Measurements from ENCODE around the gene TMEM164. TPM values are rescaled to one million over a fixed set of nuclear protein-coding genes. Genes with fewer than 3 reads are reported as not detected.

Gene TMEM164
- total and polyA plus RNA-seq, 2 experiments from 2014 or later = 3.4 to 17.2 TPM

GRCh38 chrX:110226931-110227330 is 224.0 kb downstream of the TMEM164 start:
- H3K36me3 Mint-ChIP-seq (ENCODE audit: low read depth) = peaks cover 17% of the 10 kb centered on the region; the same call in 2 of the 3 replicates
- no peaks in the 10 kb centered on the region for H3K27me3 Mint-ChIP-seq (ENCODE audit: insufficient read depth, low read depth, poor library complexity)
- H4K20me1 ChIP-seq (replicated peaks; ENCODE audit: insufficient read depth) = no peaks in the 10 kb centered on the region

More at GRCh38 chrX:110226931-110227330, 224.0 kb downstream of the TMEM164 start:
- no peak overlapping the region for H3K4me2 ChIP-seq
- no peaks in the 10 kb centered on the region for H3K27me3 ChIP-seq (ENCODE audit: insufficient read depth)
- H3K4me3 ChIP-seq = no peak overlapping the region
- H2AFZ ChIP-seq = no peak overlapping the region
- H3F3A ChIP-seq (replicated peaks; ENCODE audit: low read depth) = no peaks in the 10 kb centered on the region
- no peak for TF ChIP-seq POLR2AphosphoS5 (IDR thresholded peaks at IDR 0.05; ENCODE audit: low read depth)
- no peak for TF ChIP-seq ZNF114 (CRISPR knock-in tag; IDR thresholded peaks at IDR 0.05)
- no peak for TF ChIP-seq STAT1 (IDR thresholded peaks at IDR 0.05; ENCODE audit: unreplicated experiment)
- TF ChIP-seq REST (IDR thresholded peaks at IDR 0.05; ENCODE audit: unreplicated experiment) = no peak
- TF ChIP-seq ZNF462 (CRISPR knock-in tag; IDR thresholded peaks at IDR 0.05) = no peak
- TF ChIP-seq ETS1 (IDR thresholded peaks at IDR 0.05) = no peak
- TF ChIP-seq EZH2phosphoT487 (IDR thresholded peaks at IDR 0.05; ENCODE audit: unreplicated experiment) = no peak
- no peak for TF ChIP-seq ZNF331 (CRISPR knock-in tag; IDR thresholded peaks at IDR 0.05; ENCODE audit: low read depth)
- no peak for TF ChIP-seq EZH2 (IDR thresholded peaks at IDR 0.05; ENCODE audit: low read depth, unreplicated experiment)
- TF ChIP-seq NANOG (IDR thresholded peaks at IDR 0.05; ENCODE audit: borderline replicate concordance) = no peak
- TF ChIP-seq JUNB (IDR thresholded peaks at IDR 0.05; ENCODE audit: unreplicated experiment) = no peak
- TF ChIP-seq CREB1 (CRISPR knock-in tag; IDR thresholded peaks at IDR 0.05; ENCODE audit: low read depth) = no peak
- TF ChIP-seq CTCF (conservative IDR thresholded peaks at IDR 0.05; ENCODE audit: low read depth in 2 of 2) = no peak
- Mint-ChIP-seq H3K4me3 (no peak overlapping the region), H3K9me3 (peaks cover 10% of the 10 kb centered on the region), H3K4me1 (peaks cover 30% of the 10 kb centered on the region), H3K27ac (no peak overlapping the region)
- H3K4me1 ChIP-seq (ENCODE audit: insufficient read depth) = no peaks in the 10 kb centered on the region; the same call in 1 of the 2 replicates
- ATAC-seq = no peak
- DNase-seq (ENCODE audit: low spot score) = no peak
- H3K27ac ChIP-seq (ENCODE audit: low read depth) = no peak overlapping the region
- H3K9me2 ChIP-seq (ENCODE audit: insufficient read depth) = no peaks in the 10 kb centered on the region
- H3K79me2 ChIP-seq (replicated peaks; ENCODE audit: insufficient read depth) = peaks cover 12% of the 10 kb centered on the region
- no peaks in the 10 kb centered on the region for H3K36me3 ChIP-seq (ENCODE audit: insufficient read depth)
